ENCODE measurements around the gene CDC25B. TPM values are rescaled to one million over a fixed set of nuclear protein-coding genes. Genes with fewer than 3 reads are reported as not detected.

Gene CDC25B
- total and polyA plus RNA-seq, 2 of the 13 experiments (the other 11 are each of a cell fraction or from before 2014, with no cell fraction given) = 14.5 to 19.4 TPM

DNA sequence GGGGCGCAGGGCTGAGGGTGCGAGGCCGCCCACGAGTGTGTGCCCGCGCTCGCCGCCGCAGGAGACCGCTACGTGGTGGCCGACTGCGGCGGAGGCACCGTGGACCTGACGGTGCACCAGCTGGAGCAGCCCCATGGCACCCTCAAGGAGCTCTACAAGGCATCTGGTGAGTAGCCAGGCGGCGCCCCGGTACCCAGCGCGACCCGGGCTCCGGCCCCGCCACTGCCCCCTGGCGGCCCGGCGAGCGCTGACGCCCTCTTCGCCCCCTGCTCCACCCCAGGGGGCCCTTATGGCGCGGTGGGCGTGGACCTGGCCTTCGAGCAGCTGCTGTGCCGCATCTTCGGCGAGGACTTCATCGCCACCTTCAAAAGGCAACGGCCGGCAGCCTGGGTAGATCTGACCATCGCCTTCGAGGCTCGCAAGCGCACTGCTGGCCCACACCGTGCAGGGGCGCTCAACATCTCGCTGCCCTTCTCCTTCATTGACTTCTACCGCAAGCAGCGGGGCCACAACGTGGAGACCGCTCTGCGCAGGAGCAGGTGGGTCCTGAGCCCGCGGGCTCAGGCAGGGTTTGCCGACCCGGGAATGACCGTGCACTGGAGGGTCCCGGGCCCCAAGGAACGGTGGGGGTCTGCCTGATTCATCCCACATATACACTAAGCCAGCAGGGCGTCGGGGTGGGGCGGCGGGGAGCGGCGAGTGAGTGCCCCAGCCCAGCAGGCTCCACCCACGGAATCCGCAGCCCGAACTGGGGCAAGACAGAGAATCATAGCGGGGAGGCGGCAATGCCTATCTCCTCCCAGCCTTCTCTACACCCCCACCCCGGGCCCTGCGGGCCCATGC is 46.2 kb upstream of the CDC25B start (continued):
- TF ChIP-seq GTF2F1 (IDR thresholded peaks at IDR 0.05; ENCODE audit: low read length) = no peak
- TF ChIP-seq PHB2 (IDR thresholded peaks at IDR 0.05; ENCODE audit: partially characterized antibody) = no peak
- TF ChIP-seq, protein P1, sequence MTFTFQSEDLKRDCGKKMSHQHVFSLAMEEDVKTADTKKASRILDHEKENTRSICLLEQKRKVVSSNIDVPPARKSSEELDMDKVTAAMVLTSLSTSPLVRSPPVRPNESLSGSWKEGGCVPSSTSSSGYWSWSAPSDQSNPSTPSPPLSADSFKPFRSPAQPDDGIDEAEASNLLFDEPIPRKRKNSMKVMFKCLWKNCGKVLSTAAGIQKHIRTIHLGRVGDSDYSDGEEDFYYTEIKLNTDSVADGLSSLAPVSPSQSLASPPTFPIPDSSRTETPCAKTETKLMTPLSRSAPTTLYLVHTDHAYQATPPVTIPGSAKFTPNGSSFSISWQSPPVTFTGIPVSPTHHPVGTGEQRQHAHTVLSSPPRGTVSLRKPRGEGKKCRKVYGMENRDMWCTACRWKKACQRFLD (CRISPR knock-in tag; IDR thresholded peaks at IDR 0.05; ENCODE audit: borderline replicate concordance) = no peak
- peak; percentile 90; the same call in 1 of the 2 replicates for TF ChIP-seq ZSCAN21 (CRISPR knock-in tag; IDR thresholded peaks at IDR 0.05; ENCODE audit: borderline replicate concordance)
- TF ChIP-seq HNF4A (CRISPR knock-in tag; IDR thresholded peaks at IDR 0.05) = no peak
- TF ChIP-seq ZNF792 (CRISPR knock-in tag; IDR thresholded peaks at IDR 0.05) = no peak
- 0 out of 2 replicates have a peak, but pooled peaks have one; percentile 46 for TF ChIP-seq NR1H2 (CRISPR knock-in tag; IDR thresholded peaks at IDR 0.05; ENCODE audit: borderline replicate concordance, low read depth)
- no peak for TF ChIP-seq ZNF674 (CRISPR knock-in tag; IDR thresholded peaks at IDR 0.05; ENCODE audit: low read depth)
- peak; percentile 50; the same call in 1 of the 2 replicates for TF ChIP-seq KAT7 (CRISPR knock-in tag; IDR thresholded peaks at IDR 0.05; ENCODE audit: borderline replicate concordance)
- TF ChIP-seq ZNF251 (CRISPR knock-in tag; IDR thresholded peaks at IDR 0.05) = no peak
- TF ChIP-seq HIVEP1 (CRISPR knock-in tag; IDR thresholded peaks at IDR 0.05) = no peak
- TF ChIP-seq NFIB (CRISPR knock-in tag; IDR thresholded peaks at IDR 0.05; ENCODE audit: borderline replicate concordance) = peak; percentile 60; the same call in 1 of the 2 replicates
- no peak for TF ChIP-seq ZFP36L2 (CRISPR knock-in tag; IDR thresholded peaks at IDR 0.05)
- no peak for TF ChIP-seq FOXP1 (IDR thresholded peaks at IDR 0.05)
- no peak for TF ChIP-seq FOXP1 (CRISPR knock-in tag; IDR thresholded peaks at IDR 0.05)
- TF ChIP-seq SRF (IDR thresholded peaks at IDR 0.05; ENCODE audit: low read depth, low read length) = no peak
- 0 out of 2 replicates have a peak, but pooled peaks have one; percentile 20 for TF ChIP-seq ZFX (CRISPR knock-in tag; IDR thresholded peaks at IDR 0.05; ENCODE audit: low read depth)
- TF ChIP-seq ZNF839 (CRISPR knock-in tag; IDR thresholded peaks at IDR 0.05; ENCODE audit: borderline replicate concordance) = peak; percentile 56; the same call in 1 of the 2 replicates
- TF ChIP-seq, protein P2, sequence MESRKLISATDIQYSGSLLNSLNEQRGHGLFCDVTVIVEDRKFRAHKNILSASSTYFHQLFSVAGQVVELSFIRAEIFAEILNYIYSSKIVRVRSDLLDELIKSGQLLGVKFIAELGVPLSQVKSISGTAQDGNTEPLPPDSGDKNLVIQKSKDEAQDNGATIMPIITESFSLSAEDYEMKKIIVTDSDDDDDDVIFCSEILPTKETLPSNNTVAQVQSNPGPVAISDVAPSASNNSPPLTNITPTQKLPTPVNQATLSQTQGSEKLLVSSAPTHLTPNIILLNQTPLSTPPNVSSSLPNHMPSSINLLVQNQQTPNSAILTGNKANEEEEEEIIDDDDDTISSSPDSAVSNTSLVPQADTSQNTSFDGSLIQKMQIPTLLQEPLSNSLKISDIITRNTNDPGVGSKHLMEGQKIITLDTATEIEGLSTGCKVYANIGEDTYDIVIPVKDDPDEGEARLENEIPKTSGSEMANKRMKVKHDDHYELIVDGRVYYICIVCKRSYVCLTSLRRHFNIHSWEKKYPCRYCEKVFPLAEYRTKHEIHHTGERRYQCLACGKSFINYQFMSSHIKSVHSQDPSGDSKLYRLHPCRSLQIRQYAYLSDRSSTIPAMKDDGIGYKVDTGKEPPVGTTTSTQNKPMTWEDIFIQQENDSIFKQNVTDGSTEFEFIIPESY (CRISPR knock-in tag; IDR thresholded peaks at IDR 0.05) = peak; percentile 80
- TF ChIP-seq CBFB (CRISPR knock-in tag; IDR thresholded peaks at IDR 0.05) = peak; percentile 77
- TF ChIP-seq ZNF430 (CRISPR knock-in tag; IDR thresholded peaks at IDR 0.05) = no peak
- TF ChIP-seq ZNF549 (CRISPR knock-in tag; IDR thresholded peaks at IDR 0.05) = no peak
- TF ChIP-seq SIN3A (IDR thresholded peaks at IDR 0.05; ENCODE audit: borderline replicate concordance, low read depth, low read length) = no peak
- TF ChIP-seq ZSCAN31 (CRISPR knock-in tag; IDR thresholded peaks at IDR 0.05; ENCODE audit: low read depth) = peak; percentile 53
- no peak for TF ChIP-seq ZNF615 (CRISPR knock-in tag; IDR thresholded peaks at IDR 0.05; ENCODE audit: borderline replicate concordance)
- no peak for TF ChIP-seq NCOR1 (IDR thresholded peaks at IDR 0.05; ENCODE audit: borderline replicate concordance, low read length)
- peak; percentile 62; the same call in 1 of the 2 replicates for TF ChIP-seq TOPORS (CRISPR knock-in tag; IDR thresholded peaks at IDR 0.05)
- TF ChIP-seq THYN1 (CRISPR knock-in tag; IDR thresholded peaks at IDR 0.05; ENCODE audit: borderline replicate concordance, low read depth) = no peak
- TF ChIP-seq AHR (CRISPR knock-in tag; IDR thresholded peaks at IDR 0.05) = 0 out of 2 replicates have a peak, but pooled peaks have one; percentile 48
- peak; percentile 68 for TF ChIP-seq KAT8 (CRISPR knock-in tag; IDR thresholded peaks at IDR 0.05)

All from HepG2 (cell line).